Kidney tubule cell (primary cell): ENCODE results near the gene CEP70.
A peak's percentile ranks its signal among the peaks of the same experiment; 100 is the strongest.
"Not testable (repeated sequence)": the region's sequence is repeated elsewhere in the genome, so short reads cannot be mapped to it uniquely, and the experiment has no call there.

Experiments used
- DNase-seq: peaks from one replicate; pipeline ENCODE4 v3.0.0-alpha.2; 2018; ENCODE audit warnings: low spot score

Gene CEP70

DNA sequence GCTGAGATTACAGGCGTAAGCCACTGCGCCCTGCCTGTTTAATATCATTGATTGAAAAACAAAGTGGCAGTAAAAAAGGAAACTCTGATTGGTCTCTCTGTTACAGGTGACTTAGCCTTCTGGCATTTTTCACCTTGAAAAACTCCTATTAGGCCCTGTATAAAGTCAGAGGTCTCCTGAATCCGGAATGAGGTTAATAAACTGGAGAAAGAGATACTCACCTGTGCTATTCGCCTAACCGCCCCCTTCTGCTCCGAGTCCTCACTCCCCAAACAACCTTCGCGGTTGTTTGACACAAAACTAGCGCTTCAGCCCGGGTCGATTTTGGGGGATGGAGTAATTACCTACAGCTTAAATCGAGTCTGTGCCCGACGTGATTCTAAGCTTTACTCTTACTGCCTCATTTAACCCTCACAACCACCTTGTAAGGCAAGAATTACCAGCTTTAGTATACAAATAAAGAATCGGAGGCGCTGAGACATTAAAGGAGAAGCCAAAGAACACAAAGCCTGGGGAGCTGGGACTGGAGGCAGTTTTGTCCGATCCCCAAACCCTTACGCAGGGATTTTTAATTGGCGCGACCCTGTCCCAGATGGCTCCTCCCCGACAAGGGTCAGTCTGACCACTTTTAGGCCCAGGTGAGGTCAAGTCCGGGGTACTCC is 441 bp downstream of the CEP70 start:
- peak; percentile 54 for DNase-seq

DNA sequence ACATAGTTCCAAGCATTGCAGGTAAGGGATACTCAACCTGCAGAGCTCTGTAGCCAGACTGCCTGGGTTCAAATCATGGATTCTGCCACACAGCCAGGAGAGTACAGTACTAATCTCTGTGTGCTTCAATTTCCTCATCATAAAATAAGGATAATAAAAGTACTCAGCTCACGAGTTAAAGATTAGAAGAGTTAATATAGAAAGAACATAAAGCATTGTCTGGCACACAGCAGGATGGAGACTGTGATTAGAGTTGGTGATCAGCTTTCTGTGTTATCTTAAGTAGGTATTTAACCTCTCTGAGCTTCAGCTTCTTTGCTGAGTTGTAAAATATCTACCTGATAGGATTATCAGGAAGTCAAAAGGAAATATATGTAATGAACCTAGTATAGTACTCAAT is 2.7 kb downstream of the CEP70 start:
- DNase-seq = no peak

DNA sequence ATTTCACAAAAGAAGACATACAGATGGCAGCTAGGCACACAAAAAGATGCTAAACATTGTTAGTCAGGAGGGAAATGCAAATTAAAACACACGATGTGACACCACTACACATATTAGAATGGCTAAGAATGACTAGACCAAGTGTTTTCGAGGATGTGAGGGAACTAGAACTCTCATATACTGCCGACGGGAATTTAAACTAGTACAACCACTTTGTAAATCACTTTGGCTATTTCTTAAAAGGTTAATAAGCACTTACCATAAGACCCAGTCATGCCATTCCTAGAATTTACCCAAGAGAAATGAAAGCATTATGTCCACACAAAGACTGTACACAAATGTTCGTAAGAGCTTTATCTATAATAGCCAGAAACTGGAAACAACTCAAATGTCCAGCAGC is 5.6 kb downstream of the CEP70 start:
- no peak for DNase-seq

DNA sequence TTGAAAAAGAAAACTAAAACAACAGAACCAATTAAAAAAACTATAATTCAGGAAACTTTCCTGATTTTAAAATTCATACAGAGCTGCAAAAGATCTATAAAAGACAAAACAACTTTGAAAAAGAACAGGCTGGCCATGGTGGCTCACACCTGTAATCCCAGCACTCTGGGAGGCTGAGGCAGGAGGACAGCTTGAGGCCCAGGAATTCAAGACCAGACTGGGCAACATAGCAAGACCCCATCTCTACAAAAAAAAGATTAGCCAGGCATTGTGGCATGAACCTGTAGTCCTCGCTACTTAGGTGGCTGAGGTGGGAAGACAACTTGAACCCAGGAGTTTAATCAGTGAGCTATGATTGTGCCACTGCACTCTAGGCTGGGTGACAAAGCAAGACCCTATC is 6.7 kb downstream of the CEP70 start:
- DNase-seq = no peak

DNA sequence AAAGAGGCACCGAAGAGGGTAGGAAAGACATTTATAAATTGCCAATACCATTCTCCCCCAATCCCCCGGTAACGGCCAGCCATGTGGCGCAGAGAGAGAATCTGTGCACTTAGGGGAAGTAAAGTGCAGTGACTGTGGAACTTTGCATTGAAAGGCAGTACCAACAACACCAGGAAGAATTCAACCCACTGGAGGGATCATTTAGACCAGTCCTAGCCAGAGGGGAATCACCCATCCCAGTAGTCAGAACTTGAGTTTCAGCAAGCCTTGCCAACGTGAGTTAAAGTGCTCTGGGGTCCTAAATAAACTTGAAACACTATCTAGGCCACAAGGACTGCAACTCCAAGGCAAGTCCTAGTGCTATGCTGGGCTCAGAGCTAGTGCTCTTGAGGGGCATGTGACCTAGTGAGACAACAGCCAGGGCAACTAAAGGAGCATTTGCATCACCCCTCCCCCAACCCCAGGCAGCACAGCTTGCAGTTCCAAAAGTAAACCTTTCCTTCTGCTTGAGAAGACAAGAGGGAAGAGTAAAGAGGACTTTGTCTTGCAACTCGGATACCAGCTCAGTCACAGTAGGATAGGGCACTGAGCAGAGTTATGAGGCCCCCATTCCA is 15.0 kb downstream of the CEP70 start:
- no peak for DNase-seq

DNA sequence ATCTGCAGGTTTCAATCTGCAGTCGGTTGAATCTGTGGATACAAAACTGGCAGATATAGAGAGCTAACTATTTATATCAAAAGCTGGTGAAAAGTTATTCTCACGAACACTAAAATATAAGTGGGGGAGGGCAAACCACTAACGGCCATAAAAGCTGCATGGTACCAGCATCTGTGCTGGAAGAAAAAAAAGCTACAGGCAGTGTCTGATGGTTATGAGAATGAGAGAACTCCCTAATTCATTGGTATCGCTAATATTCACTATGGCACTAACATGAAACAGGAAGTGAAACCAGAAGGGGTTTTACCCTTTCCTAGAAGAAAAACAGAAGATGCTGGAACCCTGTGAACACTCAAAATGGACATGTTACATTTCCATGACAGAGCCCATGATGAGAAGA is 15.9 kb downstream of the CEP70 start:
- DNase-seq = no peak

DNA sequence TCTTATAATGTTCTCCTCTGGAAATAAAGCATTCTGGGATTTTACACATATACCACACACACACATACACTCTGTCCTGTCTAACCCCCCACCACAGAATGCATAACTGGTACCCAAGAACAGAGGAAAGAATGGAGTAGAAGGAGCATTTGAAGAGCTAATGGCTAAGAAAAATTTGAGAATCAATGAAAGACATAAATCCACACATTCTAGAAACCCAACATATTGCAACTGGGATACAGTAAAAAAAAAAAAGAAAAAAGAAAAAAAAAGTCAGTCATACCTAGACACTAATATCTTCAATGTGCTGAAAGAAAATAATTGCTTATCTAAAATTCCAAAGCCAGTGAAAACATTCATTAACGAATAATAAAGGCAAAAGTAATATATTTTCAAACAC is 20.9 kb downstream of the CEP70 start:
- DNase-seq = no peak

DNA sequence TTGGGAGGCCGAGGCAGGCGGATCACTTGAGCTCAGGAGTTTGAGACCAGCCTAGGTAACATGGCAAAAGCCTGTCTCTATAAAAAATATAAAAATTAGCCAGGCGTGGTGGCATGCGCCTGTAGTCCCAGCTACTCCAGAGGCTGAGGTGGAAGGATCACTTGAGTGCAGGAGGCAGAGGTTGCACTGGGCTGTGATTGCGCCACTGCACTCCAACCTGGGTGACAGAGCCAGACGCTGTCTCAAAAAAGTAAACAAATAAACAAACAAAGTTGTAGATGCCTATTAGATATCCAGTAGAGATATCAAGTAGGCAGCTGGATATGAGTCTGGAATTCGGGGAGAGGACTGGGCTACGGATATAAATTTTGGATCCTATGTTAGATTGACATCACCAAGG is 24.4 kb downstream of the CEP70 start:
- not testable (repeated sequence) for DNase-seq

DNA sequence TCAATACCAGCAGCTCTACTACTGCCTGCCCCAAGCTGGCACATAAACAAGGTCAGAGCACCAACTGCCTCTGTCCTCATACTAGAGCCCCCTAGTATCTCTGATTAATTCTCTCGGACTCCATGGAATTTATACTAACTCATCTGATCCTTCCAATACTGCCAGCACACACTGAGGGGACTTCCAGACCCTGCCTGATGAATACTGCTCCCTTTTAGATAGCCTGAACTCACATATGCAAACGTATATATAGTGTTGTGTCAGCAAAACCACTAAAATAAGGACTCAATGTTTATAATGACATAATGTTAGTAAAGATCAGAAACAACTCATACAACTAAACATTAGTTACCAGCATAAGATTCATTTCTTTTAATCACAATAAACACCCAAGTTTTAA is 25.0 kb downstream of the CEP70 start:
- DNase-seq = peak; percentile 39

DNA sequence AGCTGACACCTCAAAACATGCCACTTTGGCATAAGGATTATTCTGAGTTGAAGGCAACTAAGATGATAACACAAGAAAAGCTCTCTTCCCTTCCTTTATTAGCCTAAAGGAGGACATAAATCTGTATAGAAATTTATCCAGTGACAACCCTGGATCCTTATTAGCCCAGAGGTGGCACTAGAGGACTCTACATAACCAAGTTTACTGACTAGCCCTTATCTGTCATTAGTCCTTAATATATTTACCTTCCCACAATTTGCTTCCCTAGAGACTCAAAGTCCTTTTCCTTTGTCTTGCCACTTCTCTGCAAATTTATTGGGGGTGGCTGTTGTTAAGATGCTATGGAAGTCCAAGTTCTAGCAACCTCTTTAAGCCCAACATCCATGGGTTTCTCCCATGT is 26.7 kb downstream of the CEP70 start:
- DNase-seq = no peak

DNA sequence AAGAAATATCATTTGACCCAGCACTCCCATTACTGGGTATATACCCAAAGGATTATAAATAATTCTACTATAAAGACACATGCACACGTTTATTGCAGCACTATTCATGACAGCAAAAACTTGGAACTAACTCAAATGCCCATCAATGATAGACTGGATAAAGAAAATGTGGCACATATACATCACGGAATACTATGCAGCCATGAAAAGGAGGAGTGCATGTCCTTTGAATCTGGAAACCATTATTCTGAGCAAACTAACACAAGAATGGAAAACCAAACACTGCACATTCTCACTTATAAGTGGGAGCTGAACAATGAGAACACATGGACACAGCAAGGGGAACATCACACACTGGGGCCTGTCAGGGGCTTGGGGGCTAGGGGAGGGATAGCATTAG is 27.8 kb downstream of the CEP70 start:
- DNase-seq = not testable (repeated sequence)

DNA sequence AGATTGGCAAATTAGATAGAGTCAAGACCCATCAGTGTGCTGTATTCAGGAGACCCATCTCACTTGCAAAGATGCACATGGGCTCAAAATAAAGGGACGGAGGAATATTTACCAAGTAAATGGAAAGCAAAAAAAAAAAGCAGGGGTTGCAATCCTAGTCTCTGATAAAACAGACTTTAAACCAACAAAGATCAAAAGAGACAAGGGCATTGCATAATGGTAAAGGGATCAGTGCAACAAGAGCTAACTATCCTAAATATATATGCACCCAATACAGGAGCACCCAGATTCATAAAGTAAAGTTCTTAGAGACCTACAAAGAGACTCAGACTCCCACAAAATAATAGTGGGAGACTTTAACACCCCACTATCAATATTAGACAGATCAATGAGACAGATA is 31.2 kb downstream of the CEP70 start:
- not testable (repeated sequence) for DNase-seq

DNA sequence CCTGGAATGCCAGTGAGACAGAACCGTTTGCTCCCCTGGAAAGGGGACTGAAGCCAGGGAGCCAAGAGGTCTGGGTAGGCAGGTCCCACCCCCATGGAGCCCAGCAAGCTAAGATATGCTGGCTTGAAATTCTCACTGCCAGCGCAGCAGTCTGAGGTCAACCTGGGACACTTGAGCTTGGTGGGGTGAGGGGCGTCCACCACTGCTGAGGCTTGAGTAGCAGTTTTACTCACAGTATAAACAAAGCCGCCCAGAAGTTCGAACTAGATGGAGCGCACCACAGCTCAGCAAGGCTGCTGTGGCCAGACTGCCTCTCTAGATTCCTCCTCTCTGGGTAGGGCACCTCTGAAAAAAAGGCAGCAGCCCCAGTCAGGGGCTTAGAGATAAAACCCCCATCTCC is 33.6 kb downstream of the CEP70 start:
- DNase-seq = no peak

DNA sequence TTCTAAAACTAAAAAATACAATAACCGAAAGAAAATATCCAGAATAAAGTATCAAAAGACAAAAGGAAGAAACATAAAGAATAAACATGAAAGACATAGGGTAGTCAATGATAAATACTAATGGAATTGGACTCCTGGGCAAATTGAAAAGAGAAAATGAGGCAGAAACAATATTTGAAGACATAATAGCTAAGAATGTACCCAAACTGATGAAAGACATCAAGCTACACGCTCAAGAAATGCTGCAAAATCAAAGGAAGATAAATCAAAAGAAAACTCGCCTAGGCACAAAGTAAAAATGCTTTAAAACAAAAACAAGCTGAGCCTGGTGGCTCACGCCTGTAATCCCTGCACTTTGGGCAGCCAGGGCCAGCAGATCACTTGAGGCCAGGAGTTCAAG is 34.9 kb downstream of the CEP70 start:
- DNase-seq = no peak

DNA sequence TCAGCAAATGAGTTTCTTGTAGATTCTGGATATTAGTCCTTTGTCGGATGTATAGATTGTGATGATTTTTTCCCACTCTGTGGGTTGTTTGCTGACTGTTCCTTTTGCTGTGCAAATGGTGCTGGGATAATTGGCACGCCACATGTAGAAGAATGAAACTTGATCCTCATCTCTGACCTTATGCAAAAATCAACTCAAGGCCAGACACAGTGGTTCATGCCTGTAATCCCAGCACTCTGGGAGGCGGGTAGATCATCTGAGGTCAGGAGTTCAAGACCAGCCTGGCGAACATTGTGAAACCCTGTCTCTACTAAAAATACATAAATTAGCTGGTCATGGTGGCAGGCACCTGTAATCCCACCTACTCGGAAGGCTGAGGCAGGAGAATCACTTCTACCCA is 39.3 kb downstream of the CEP70 start:
- DNase-seq = not testable (repeated sequence)

DNA sequence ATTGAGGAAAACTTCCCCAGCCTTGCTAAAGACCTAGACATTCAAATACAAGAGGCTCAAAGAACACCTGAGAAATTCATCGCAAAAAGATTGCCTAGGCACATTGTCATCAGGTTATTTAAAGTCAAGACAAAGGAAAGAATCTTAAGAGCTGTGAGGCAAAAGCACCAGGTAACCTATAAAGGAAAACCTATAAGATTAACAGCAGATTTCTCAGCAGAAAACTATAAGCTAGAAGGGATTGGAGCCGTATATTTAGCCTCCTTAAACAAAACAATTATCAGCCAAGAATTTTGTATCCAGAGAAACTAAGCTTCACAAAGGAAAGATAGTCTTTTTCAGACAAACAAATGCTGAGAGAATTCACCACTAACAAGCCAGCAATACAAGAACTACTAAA is 43.1 kb downstream of the CEP70 start:
- not testable (repeated sequence) for DNase-seq

DNA sequence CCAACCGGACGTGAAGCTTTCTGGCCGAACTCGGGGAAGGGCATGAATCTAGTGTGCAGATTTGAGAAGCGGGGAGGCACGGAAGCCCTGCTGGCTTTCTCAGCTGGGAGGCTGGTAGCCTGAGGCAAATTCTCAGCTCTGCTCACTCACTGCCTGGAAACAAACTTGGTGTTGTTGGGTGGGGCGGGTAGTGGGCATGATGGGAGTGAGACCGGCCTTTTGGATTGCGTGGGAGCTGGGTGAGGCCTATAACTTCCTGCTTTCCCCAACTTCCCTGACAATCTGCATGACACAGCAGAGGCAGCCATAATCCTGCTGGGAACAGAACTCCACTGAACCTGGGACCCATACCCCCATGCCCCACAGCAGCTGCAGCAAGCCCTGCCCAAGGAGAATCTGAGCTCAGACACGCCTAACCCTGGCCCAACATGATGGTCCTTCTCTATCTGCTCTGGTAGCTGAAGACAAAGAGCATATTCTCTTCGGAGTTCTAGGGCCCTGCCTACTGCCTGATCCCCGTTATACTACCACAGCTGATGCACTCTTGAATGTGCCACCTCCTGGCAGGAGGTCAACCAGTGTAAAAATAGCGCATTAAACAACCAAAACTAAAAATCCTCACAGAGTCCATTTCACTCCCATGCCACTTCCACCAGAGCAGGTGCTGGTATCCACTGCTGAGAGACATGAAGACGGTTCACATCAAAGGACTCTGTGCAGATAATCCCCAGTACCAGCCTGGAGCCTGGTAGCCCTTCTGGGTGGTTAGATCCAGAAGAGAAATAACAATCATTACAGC is 44.7 kb downstream of the CEP70 start:
- no peak for DNase-seq

DNA sequence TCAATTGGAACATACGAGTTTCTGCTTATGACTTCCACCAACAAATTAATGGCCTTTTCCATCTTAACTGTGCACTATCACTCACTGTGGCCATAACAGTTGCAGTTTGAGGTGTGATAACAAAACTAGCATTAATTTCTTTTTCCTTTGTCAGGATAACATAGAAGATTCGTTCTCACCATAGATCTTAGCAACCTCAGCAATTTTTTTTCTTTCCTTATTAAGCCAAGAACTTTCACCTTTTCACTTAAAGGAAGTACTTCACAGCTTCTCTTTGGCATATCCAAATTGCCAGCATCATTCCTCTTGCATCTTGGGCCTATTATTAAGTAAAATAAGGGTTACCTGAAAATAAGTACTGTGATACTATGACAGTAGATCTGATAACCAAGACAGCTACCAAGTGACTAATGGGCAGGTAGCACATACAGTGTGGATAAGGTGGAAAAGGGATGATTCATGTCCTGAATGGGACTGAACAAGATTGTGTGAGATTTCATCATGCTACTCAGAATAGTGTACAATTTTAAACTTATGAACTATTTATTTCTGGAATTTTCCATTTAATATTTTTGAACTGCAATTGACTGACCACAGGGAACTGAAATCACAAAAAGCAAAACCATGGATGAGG is 46.6 kb downstream of the CEP70 start:
- peak; percentile 25 for DNase-seq

DNA sequence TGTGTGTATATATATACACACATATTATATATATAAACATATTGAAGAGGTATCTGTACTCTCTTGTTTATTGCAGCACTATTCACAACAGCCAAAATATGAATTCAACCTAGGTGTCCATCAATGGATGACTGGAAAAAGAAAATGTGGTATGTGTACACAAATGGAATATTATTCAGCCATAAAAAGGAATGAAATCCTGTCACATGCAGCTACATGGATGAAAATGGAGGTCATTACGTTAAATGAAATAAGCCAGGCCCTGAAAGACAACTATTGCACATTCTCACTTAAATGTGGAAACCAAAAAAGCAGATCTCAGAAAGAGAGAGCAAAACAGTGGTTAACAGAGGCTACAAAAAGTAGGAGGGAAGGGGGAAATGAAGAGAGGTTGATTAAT is 49.5 kb downstream of the CEP70 start:
- no peak for DNase-seq

DNA sequence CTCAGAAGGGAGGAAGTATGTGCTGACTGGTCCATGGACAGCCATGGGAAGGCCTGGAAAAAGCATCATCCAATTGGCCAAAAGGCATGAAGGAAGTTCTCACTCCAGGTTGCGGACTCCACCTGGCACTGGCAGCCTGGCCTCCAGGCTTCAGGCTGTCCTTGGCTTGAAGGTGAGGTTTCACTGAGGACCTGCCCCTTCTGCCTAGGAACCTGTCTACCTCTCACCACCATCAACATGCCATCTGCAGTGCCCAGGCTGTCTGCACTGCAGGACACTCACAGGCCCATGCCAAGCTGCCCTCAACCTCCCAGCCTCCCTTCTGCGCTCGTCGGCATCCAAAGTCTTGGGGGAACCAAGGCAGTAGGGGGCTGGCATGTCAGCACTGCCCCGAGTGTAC is 51.1 kb downstream of the CEP70 start:
- DNase-seq = no peak

DNA sequence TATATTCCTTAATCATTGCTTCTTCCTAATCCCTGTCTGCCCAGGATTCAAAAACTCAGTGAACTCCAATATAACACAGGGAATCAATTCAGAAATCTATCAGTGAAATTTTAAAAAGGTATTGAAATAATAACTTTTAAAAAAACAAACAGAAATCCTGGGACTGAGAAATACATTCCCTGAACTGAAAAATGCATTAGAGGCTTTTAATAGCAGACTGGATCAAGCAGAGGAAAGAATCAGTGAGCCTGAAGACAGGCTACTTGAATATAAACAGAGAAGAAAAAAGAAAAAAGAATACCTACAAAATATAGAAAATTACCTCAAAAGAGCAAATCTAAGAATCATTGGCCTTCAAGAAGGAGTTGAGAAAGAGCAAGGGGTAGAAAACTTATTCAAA is 54.7 kb downstream of the CEP70 start:
- DNase-seq = no peak

DNA sequence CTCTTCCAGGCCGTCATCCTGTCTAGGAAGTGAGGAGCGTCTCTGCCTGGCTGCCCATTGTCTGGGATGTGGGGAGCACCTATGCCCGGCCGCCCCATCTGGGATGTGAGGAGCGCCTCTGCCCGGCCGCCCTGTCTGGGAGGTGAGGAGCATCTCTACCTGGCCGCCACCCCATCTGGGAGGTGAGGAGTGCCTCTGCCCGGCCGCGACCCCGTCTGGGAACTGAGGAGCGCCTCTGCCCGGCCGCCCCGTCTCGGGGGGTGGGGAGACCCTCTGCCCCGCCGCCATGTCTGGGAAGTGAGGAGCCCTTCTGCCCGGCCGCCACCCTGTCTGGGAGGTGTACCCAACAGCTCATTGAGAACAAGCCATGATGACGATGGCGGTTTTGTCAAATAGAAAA is 72.6 kb downstream of the CEP70 start:
- not testable (repeated sequence) for DNase-seq
